Measurements from ENCODE around the gene ZBTB7A. TPM values are rescaled to one million over a fixed set of nuclear protein-coding genes. Genes with fewer than 3 reads are reported as not detected.
"Not testable (repeated sequence)": the region's sequence is repeated elsewhere in the genome, so short reads cannot be mapped to it uniquely, and the experiment has no call there.

Gene ZBTB7A
- total and polyA plus RNA-seq, 11 donors, result 14.6 to 65.0 (median 28.6) TPM

DNA sequence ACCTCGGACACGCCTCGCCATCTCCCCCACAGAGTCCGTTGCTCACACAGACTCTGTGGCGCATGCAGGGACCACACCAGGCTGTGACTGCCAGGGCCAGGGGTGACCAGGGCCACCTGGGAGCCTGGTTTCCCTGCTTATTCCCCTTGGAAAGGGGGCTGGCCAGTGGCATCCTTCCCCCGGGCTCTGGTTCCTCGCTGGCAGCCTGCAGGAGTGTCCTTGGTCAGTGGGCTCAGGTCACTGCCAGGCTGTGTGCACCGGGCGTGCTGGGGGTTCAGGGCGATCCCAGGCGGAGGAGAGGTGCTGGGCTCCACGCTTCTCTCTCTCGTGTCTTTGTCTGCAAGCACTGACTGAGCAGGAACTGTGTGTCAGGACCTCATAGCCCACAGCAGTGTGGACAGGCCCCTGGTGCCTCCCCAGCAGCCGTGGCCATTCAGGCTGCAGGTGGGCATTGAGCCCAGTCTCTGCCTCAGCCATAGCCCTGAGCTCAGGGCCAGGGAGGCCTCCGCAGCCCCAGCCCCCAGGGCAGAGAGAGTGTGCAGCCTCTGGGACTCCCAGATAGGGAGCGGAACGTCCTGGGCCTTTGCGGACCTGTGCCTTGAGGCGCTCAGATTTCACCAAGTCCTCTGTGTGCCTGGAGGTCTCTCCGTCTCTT is 52.7 kb downstream of the ZBTB7A start:
- TF ChIP-seq POLR2A (IDR thresholded peaks at IDR 0.05), result no peak
- TF ChIP-seq, protein P1, sequence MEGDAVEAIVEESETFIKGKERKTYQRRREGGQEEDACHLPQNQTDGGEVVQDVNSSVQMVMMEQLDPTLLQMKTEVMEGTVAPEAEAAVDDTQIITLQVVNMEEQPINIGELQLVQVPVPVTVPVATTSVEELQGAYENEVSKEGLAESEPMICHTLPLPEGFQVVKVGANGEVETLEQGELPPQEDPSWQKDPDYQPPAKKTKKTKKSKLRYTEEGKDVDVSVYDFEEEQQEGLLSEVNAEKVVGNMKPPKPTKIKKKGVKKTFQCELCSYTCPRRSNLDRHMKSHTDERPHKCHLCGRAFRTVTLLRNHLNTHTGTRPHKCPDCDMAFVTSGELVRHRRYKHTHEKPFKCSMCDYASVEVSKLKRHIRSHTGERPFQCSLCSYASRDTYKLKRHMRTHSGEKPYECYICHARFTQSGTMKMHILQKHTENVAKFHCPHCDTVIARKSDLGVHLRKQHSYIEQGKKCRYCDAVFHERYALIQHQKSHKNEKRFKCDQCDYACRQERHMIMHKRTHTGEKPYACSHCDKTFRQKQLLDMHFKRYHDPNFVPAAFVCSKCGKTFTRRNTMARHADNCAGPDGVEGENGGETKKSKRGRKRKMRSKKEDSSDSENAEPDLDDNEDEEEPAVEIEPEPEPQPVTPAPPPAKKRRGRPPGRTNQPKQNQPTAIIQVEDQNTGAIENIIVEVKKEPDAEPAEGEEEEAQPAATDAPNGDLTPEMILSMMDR (IDR thresholded peaks at IDR 0.05), result no peak
- peaks cover 0 to 62% (median 21%) of the 10 kb centered on the region in 9 donors for H3K36me3 ChIP-seq
- no peaks in the 10 kb centered on the region for H3K27me3 ChIP-seq
- H3K27ac ChIP-seq, result peak overlapping the region in 9 of 12 donors; percentile 56 to 85 (median 80)
- ATAC-seq (peak in 3 of 4 donors; percentile 14 to 40 (median 18)), DNase-seq (no peak)
- 80 to 90% (median 88%) methylated on average over 11 to 20 of the region's 20 CpGs for WGBS, 4 donors
- peaks cover 3 to 79% (median 46%) of the 10 kb centered on the region in 12 donors for H3K4me1 ChIP-seq
- H3K9me3 ChIP-seq, result no peaks in the 10 kb centered on the region
- no peak overlapping the region for H3K4me3 ChIP-seq
- intact Hi-C loops (cut with DNase I), result loop anchor here in 2 of 10 donors (10.0 kb wide), 2 partner anchors 101 to 111 kb away; partner anchors contain the start of gene MAP2K2 (in 1 of the 2)

DNA sequence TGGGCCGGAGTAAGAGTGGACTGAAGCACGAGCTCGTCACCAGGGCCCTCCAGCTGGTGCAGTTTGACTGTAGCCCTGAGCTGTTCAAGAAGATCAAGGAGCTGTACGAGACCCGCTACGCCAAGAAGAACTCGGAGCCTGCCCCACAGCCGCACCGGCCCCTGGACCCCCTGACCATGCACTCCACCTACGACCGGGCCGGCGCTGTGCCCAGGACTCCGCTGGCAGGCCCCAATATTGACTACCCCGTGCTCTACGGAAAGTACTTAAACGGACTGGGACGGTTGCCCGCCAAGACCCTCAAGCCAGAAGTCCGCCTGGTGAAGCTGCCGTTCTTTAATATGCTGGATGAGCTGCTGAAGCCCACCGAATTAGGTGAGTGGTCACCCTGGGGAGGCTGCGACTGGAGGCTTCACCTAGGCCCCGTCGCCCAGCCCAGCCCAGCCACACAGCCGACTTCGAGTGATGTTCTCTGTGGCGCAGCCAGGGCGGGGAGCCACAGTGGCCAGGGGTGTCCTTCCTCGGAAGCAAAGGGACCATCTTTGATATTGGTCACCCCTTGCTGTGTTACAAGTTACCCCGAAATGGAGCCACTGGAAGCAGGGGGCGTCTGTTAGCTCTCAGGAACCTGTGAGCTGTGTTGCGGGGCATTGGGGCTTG is 53.6 kb downstream of the ZBTB7A start:
- peak overlapping the region in 2 of 12 donors; percentile 8 to 72 for H3K27ac ChIP-seq
- no peak for TF ChIP-seq POLR2A (IDR thresholded peaks at IDR 0.05)
- TF ChIP-seq, protein P1 (IDR thresholded peaks at IDR 0.05), result no peak
- peaks cover 3 to 86% (median 53%) of the 10 kb centered on the region in 12 donors for H3K4me1 ChIP-seq
- WGBS, 4 donors, result 94 to 98% (median 95%) methylated on average over 8 to 33 of the region's 33 CpGs
- H3K4me3 ChIP-seq, result no peak overlapping the region
- ATAC-seq (no peak), DNase-seq (no peak)
- intact Hi-C loops (cut with DNase I), result loop anchor here in 2 of 10 donors (10.0 kb wide), 2 partner anchors 102 to 112 kb away; partner anchors contain the start of gene MAP2K2 (in 1 of the 2)
- H3K36me3 ChIP-seq, result peaks cover 0 to 57% (median 18%) of the 10 kb centered on the region in 9 donors
- no peaks in the 10 kb centered on the region for H3K27me3 ChIP-seq
- no peaks in the 10 kb centered on the region for H3K9me3 ChIP-seq

DNA sequence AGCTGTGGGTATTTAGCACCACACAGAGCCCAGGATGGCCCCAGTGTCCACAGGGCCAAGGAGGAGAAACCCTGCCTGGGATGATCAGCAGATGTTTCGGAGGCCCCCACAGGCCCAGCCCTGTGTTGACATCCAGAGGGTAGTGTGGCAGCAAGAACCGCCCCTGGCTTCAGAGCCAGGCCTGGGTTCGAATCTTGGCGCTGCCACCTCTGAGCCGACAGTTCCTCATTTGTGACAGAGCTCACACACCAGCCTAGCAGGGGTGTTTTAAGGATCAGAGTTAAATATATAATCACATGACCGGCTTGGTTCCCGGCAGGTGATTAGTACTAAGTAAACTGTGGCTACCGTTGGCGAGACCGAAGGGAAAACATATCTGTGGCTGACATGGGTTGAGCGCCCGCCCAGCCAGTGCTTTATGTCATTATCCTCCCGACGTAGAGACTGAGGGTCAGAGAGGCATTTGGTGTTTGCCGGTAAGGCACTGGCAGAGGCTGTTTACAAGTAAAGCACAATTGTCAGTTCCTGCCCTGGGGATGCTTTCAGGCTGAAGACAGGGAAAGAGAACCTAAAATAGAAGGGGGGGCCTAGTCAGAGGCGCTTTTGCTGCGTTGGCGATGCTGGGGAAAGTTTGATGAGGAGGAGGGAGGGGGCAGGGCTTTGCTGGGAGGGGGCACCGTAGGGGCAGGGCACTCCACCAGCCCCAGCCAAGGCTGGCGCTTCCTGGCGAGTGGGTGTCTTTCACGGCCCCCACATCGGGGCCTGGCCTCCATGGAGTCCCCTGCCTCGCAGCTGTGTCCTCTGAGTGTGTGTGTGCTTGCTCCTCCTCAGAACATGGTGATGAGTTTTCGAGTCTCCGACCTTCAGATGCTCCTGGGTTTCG is 54.4 kb downstream of the ZBTB7A start:
- Histone ChIP-seq H3K36me3 (peaks cover 0 to 52% (median 18%) of the 10 kb centered on the region in 9 donors), H3K4me1 (peaks cover 3 to 88% (median 53%) of the 10 kb centered on the region in 12 donors), H3K4me3 (no peak overlapping the region), H3K27me3 (no peaks in the 10 kb centered on the region), H3K9me3 (no peaks in the 10 kb centered on the region), H3K27ac (peak overlapping the region in 4 of 12 donors; percentile 8 to 72 (median 40))
- intact Hi-C loops (cut with DNase I), result loop anchor here in 2 of 10 donors (10.0 kb wide), 2 partner anchors 102 to 112 kb away; partner anchors contain the start of gene MAP2K2 (in 1 of the 2)
- TF ChIP-seq, protein P1 (IDR thresholded peaks at IDR 0.05), result no peak
- TF ChIP-seq POLR2A (IDR thresholded peaks at IDR 0.05), result no peak
- ATAC-seq (peak in 1 of 4 donors; percentile 2), DNase-seq (no peak)
- 68 to 74% (median 71%) methylated on average over 23 to 27 of the region's 27 CpGs for WGBS, 4 donors

DNA sequence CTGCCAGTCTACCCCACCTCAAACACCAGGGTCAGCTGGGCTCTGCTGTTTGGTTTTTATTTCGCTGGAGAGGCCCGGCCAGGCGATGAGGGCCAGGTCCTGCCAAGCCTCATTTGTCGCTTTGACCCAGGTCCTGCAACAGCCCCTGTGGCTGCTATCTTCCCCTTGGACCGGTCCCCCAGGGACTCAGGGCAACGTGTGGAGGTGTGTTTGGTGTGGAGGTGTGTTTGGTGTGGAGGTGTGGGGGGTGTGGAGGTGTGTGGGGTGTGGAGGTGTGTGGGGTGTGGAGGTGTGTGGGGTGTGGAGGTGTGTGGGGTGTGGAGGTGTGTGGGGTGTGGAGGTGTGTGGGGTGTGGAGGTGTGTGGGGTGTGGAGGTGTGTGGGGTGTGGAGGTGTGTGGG is 55.3 kb downstream of the ZBTB7A start:
- not testable (repeated sequence) for H3K4me3 ChIP-seq, DNase-seq, H3K9me3 ChIP-seq, ATAC-seq, H3K27me3 ChIP-seq
- Histone ChIP-seq H3K36me3 (peaks cover 0 to 47% (median 18%) of the 10 kb centered on the region in 9 donors), H3K27ac (peak overlapping the region in 3 of 12 donors; percentile 18 to 89 (median 29)), H3K4me1 (peaks cover 3 to 85% (median 55%) of the 10 kb centered on the region in 12 donors)
- intact Hi-C loops (cut with DNase I), result loop anchor here in 2 of 10 donors (10.0 kb wide), 2 partner anchors 103 to 113 kb away; partner anchors contain the start of gene MAP2K2 (in 1 of the 2)
- 39 to 60% (median 57%) methylated on average over 4 to 6 of the region's 6 CpGs for WGBS, 4 donors
